A673 (cell line): ENCODE results near the gene TOR2A. TPM values are rescaled to one million over a fixed set of nuclear protein-coding genes. Genes with fewer than 3 reads are reported as not detected.

ENCODE experiments used
- BruUV-seq: library from RNA; stranded (reverse); fragments of 400-500 nt; replicated peaks from 2 replicates; lab custom pipeline; 2021; lab: Mats Ljungman, UMichigan
- CTCF ChIA-PET: fragments of 300-600 bp; sonication (Branson Sonifier 250); formaldehyde crosslinking; loops from one replicate; lab custom pipeline; 2022; ENCODE audit warnings: antibody characterized with exemption; lab: Charles Lee
- POLR2A ChIA-PET: fragments of 300-600 bp; sonication (Branson Sonifier 250); formaldehyde crosslinking; loops from one replicate; lab custom pipeline; 2022; ENCODE audit warnings: antibody characterized with exemption; ENCODE audit not compliant: low non-redundant PET; lab: Charles Lee
- DNase-seq: peaks from one replicate; pipeline ENCODE4 v3.0.0-alpha.2; 2015; ENCODE audit warnings: low spot score
- H3K27ac ChIP-seq: fragments of 200-600 bp; sonication (generic); 2 replicates; pipeline ENCODE4 v1.5.1; 2016; ENCODE audit warnings: mixed run types, low read depth, mild to moderate bottlenecking, mixed read lengths, antibody characterized with exemption, low read length; ENCODE audit not compliant: poor library complexity, severe bottlenecking
- H3K27me3 ChIP-seq: fragments of 200-600 bp; sonication (generic); replicated peaks from 2 replicates; pipeline ENCODE4 v1.6.1; 2017; ENCODE audit warnings: mixed run types, low read depth, mild to moderate bottlenecking, mixed read lengths, antibody characterized with exemption, low read length; ENCODE audit not compliant: insufficient read depth, poor library complexity
- H3K36me3 ChIP-seq: fragments of 200-600 bp; sonication (generic); 2 replicates; pipeline ENCODE4 v1.6.1; 2016; ENCODE audit warnings: mixed run types, mild to moderate bottlenecking, mixed read lengths, antibody characterized with exemption, low read length; ENCODE audit not compliant: insufficient read depth, poor library complexity, severe bottlenecking
- H3K4me1 ChIP-seq: fragments of 200-600 bp; sonication (generic); 2 replicates; pipeline ENCODE4 v1.6.1; 2017; ENCODE audit warnings: mixed run types, mild to moderate bottlenecking, mixed read lengths, antibody characterized with exemption, low read length; ENCODE audit not compliant: insufficient read depth, poor library complexity, severe bottlenecking
- H3K4me3 ChIP-seq: fragments of 200-600 bp; sonication (generic); 2 replicates; pipeline ENCODE4 v1.5.1; 2016; ENCODE audit warnings: low read depth, mixed run types, mild to moderate bottlenecking, mixed read lengths, low read length; ENCODE audit not compliant: poor library complexity, severe bottlenecking
- H3K9me3 ChIP-seq: fragments of 200-600 bp; sonication (generic); 2 replicates; pipeline ENCODE4 v1.6.1; 2016; ENCODE audit warnings: mixed run types, low read depth, mild to moderate bottlenecking, mixed read lengths, antibody characterized with exemption, low read length; ENCODE audit not compliant: poor library complexity, severe bottlenecking
- EZH2 ChIP-seq: fragments of 200-600 bp; sonication (generic); IDR thresholded peaks from 2 replicates; pipeline ENCODE4 v1.6.1; 2017; ENCODE audit warnings: borderline replicate concordance, low read depth, mild to moderate bottlenecking, mixed read lengths, antibody characterized with exemption, low read length; ENCODE audit not compliant: poor library complexity, severe bottlenecking
- intact Hi-C: fragments of 100-400 bp; cut with micrococcal nuclease; formaldehyde crosslinking; loops from one replicate; pipeline ENCODE4 v1.10.0; 2022; ENCODE audit not compliant: unreplicated experiment
- total RNA-seq: library from RNA; stranded (reverse); gene quantifications from 2 replicates; pipeline ENCODE4 v1.2.3, GENCODE V29; 2021
- TF ChIP-seq, protein P1 (sequence below): fragments of 300-800, 200-600 bp; sonication (generic); conservative IDR thresholded peaks from 2 replicates; pipeline ENCODE4 v1.5.1; 2017; ENCODE audit warnings: low read depth, mild to moderate bottlenecking, antibody characterized with exemption, low read length, moderate library complexity, mixed read lengths

TOR2A gene
- total RNA-seq, 1 experiment from 2014 or later = 9.2 TPM

- BruUV-seq = no TSS peak
- intact Hi-C loops = loop anchor here (1.0 to 2.0 kb wide), 3 partner anchors 50 to 185 kb away; no protein-coding TSS in a partner anchor
- no peaks in the 10 kb centered on the region for H3K27me3 ChIP-seq
- no peaks in the 10 kb centered on the region for H3K36me3 ChIP-seq
- CTCF ChIA-PET = interaction anchor here (0.8 to 1.9 kb wide), 6 partner anchors 20 to 186 kb away, joined by 4 to 17 read pairs (median 6); partner anchors contain the start of genes PTRH1, ST6GALNAC4 and TTC16
- DNase-seq = no peak
- peak overlapping the region; percentile 69 for H3K4me3 ChIP-seq
- H3K27ac ChIP-seq = no peak overlapping the region
- peaks cover 10% of the 10 kb centered on the region for H3K4me1 ChIP-seq
- no peaks in the 10 kb centered on the region for H3K9me3 ChIP-seq
- no peak for TF ChIP-seq EZH2
- TF ChIP-seq, protein P1, sequence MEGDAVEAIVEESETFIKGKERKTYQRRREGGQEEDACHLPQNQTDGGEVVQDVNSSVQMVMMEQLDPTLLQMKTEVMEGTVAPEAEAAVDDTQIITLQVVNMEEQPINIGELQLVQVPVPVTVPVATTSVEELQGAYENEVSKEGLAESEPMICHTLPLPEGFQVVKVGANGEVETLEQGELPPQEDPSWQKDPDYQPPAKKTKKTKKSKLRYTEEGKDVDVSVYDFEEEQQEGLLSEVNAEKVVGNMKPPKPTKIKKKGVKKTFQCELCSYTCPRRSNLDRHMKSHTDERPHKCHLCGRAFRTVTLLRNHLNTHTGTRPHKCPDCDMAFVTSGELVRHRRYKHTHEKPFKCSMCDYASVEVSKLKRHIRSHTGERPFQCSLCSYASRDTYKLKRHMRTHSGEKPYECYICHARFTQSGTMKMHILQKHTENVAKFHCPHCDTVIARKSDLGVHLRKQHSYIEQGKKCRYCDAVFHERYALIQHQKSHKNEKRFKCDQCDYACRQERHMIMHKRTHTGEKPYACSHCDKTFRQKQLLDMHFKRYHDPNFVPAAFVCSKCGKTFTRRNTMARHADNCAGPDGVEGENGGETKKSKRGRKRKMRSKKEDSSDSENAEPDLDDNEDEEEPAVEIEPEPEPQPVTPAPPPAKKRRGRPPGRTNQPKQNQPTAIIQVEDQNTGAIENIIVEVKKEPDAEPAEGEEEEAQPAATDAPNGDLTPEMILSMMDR = no peak
- POLR2A ChIA-PET = no interaction called here
These were observed 564 bp upstream of the TOR2A start for GRCh38 chr9:127735530-127736185.

DNA sequence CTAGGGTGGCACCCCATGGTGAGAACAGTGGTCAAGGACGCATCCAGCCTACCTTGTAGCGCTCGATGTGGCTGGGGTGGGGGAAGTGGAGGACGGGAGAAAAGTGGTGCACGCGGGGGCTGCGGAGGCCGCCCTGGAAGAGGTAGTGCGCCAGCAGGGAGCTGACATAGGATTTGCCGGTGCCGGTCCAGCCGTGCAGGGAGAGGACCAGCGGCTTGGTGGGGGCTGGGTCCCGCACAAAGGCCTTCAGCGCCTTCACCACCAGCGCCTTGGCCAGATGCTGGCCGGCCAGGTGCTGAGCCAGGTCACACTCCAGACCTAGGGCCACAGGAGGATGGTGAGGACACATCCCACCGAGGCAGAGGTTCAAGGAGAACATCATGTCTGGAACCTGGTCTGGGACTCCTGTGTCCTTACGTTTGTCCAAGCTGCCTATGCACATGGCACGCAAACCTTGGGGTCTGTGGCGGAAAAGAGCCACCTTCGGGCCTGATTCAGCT is 797 bp downstream of the TOR2A start:
- no peak for TF ChIP-seq EZH2
- TF ChIP-seq, protein P1 = no peak
- POLR2A ChIA-PET = no interaction called here
- CTCF ChIA-PET = interaction anchor here (0.6 to 1.9 kb wide), 16 partner anchors 9 to 230 kb away, joined by 3 to 17 read pairs (median 5); partner anchors contain the start of genes PTRH1 and TTC16
- no peak for DNase-seq
- H3K27me3 ChIP-seq = no peaks in the 10 kb centered on the region
- peaks cover 10% of the 10 kb centered on the region for H3K4me1 ChIP-seq
- peak overlapping the region; percentile 83 for H3K27ac ChIP-seq
- H3K9me3 ChIP-seq = no peaks in the 10 kb centered on the region
- H3K36me3 ChIP-seq = no peaks in the 10 kb centered on the region
- peak overlapping the region; percentile 69 for H3K4me3 ChIP-seq
- intact Hi-C loops = loop anchor here (1.0 to 2.0 kb wide), 4 partner anchors 137 to 230 kb away; no protein-coding TSS in a partner anchor
- no TSS peak for BruUV-seq

DNA sequence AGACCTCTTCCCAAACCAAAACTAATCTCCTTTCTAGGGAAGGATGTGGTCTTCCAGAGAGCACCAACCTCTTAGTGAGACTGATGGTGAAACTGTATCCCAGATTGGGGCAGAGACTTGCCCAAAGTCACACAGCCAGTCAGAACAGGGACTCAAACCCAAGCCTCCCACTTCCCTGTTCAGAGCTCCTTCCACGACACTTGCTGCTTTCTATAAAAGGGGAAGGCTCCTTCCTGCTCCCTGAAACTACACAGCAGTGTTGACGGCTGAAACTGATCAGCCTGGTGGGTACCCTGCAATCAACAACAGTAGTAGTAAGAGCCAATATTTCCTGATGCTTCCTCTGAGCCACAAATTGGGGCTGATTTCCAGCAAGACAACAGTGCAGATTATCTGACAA is 1.5 kb downstream of the TOR2A start:
- no peaks in the 10 kb centered on the region for H3K36me3 ChIP-seq
- H3K9me3 ChIP-seq = no peaks in the 10 kb centered on the region
- no peak overlapping the region for H3K4me3 ChIP-seq
- DNase-seq = no peak
- intact Hi-C loops = loop anchor here (1.0 to 2.0 kb wide), 4 partner anchors 137 to 229 kb away; no protein-coding TSS in a partner anchor
- H3K4me1 ChIP-seq = peaks cover 10% of the 10 kb centered on the region
- ChIA-PET POLR2A (no interaction called here), CTCF (interaction anchor here (1.4 to 1.9 kb wide), 2 partner anchors 100 to 136 kb away, joined by 5 to 7 read pairs; no protein-coding TSS in a partner anchor)
- no TSS peak for BruUV-seq
- H3K27ac ChIP-seq = no peak overlapping the region
- no peaks in the 10 kb centered on the region for H3K27me3 ChIP-seq
- TF ChIP-seq EZH2 = no peak
- TF ChIP-seq, protein P1 = no peak
